ENCODE measurements around the gene ZNF462.
"Not testable (repeated sequence)": the region's sequence is repeated elsewhere in the genome, so short reads cannot be mapped to it uniquely, and the experiment has no call there.

Gene ZNF462

DNA sequence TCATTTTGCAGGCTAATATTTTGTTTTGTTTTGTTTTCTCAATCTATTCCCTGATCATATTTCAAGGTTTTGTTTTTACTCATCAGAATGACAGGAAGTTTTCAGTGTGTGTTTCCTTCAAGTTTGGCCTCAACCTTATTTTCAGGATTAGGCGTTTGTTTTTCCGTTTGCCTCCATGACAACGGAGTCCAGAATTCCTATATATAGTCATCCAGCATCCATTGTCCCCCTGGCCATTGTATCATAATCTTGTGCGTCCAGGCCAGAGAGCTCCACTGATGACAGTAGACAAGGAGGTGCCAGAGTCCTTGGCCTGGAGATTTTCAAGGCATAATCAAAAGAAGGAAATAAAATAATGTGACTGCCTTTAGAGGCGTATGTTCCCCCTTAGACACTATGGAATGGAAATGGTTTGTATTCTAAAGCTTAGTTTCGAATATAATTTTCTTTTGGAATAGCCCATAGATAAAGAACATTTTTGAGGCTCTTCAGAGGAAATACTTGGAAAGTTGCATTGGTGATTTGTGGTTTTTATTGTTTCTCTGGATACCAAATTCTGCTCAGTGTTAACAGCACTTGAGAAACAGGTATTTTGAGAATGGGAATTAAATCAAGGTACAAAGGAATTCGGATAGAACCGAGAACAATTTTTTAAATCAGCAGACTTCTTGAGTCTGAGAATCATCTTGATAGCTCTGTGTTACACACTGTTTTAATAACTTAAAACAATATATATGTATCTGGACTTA, 99.8 kb downstream of the ZNF462 start:
- no peak for DNase-seq (ENCODE audit: low read depth in 2 of 2)

DNA sequence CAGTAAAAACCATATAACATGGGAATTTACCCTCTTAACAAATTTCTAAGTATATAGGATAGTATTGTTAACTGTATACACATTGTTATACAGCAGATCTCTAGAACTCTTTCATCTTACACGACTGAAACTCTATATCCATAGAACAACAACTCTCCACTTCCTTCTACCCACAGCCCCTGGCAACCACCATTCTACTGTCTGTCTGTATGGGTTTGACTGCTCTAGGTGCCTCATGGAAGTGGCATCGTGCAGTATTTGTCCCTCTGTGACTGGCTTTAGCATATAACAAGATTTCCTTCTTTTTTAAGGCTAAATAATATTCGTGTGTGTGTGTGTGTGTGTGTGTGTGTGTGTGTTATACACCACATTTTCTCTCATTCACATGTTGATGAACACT, 100.7 kb downstream of the ZNF462 start:
- no peak for DNase-seq (ENCODE audit: low read depth in 2 of 2)

DNA sequence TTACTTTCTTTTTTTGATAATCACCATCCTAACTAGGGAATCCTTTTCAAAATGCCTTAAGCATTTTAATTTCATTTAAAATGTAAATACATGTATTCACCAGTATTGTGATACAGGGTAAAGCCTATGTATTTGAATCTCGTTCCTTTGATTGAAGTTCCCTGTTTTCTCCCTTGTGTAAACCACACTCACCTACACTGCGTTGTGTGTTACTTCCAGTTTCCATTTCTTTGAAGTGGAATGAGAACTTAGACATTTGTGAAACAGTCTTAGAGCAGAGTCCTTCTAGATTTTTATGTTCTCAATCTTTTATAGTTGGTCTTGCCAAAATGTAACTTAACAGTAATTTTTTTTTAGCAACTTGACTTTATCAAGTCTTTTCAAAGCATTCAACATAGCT, 101.4 kb downstream of the ZNF462 start:
- no peak for DNase-seq (ENCODE audit: low read depth in 2 of 2)

DNA sequence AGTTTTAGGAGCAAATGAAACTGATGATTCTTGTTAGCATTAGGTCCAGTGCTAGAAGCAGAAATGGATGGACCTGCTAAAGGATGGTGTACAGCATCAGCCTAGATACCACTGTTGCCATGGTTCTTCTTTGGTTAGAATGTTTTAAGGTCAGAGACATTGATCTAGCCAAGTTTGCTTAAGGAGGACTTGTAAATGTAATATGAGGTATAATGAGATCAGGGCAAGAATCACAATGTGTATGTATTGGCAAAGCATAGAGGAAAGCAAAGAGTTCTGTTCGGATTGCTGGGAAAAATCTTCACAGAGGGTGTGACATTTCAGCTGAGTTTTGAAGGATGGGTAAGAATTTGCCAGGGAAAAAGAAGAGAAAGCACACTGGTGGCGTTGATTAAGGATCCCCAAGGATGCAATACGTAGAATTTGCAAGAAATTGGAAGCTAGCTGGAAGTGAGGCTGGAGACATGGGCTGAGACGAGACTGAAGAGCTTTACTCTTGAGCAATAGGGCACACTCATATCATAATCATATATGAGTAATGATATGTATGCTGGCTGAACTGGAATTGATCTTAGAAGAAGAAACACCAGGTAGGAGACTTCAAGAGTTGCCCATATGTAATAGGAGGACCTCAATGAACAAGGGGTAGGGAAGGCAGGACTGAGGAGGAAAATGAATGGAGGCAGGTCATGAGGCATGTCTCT, 102.0 kb downstream of the ZNF462 start:
- no peak for DNase-seq (ENCODE audit: low read depth in 2 of 2)

DNA sequence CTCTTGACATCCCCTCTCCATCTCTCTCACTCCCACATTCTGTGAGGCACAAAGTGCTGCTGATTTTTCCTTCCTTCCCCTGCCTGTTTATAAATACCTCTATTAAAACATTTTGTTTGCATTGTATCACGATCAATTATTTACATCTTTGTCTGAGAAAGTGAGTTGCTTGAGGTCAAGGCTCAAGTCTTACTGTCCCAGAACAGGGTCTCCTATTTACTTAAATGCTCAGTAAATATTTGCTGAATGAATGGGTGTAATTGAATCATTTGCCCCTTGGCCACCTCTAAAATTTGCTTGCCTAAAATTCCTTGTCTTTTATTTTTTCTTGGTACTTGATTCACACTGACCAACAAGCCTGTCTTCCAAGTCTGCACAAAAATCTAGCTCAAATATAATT, 103.5 kb downstream of the ZNF462 start:
- DNase-seq (ENCODE audit: low read depth in 2 of 2), result no peak

DNA sequence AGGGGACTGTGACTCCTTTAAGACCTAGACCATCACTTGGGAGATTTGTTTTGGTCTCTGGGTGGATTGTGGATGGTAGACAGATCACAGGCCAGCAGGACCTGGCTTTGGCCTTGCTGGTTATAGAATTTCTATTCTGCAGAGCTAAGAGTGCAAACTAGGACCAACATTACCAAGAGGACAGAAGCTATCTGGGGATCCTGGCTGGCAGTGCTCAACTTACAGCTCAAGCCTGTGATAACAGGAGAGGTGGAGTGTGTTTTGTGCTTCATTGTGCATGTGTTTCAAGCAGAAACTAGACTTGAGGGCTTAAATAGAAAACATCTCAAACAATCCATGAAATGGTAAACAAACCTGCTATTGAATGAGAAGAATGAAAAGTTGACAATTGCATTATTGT, 106.7 kb downstream of the ZNF462 start:
- no peak for DNase-seq (ENCODE audit: low read depth in 2 of 2)

DNA sequence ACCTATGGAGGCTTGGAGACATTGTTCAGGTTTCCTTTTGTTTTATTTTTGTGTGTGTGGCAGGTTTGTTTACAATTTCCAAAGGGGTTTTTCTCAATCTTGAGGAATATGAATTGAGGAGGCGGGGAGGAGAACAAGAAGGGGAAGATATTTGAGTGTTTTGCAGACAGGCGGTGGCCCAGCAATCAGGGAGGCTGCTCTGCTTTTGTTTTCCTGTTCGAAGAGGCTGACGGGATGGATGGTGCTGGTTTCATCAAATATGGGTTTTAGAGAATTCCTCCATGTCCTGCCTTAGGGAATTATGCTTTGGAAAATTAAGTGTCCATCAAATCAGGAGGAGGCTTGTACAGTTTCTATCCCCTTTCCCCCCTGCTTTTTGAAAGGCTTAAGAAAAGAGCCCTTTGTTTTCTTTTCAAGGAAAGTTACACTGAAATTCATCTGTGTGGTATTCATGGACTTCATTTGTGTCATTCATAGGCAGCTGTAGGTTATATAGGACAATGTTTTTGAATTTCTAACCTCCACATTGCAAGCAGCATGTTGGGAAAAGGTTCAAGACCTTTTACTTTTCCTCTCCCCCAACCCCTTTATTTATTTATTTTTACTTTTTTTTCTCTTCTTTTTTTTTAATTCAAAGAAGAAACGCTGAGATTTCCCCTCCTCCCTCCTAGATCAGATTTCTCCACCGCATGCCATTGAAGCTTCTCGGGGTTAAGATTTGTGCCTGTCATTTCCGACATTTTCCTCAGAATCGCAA, 107.4 kb downstream of the ZNF462 start:
- DNase-seq (ENCODE audit: low read depth in 2 of 2), result no peak

DNA sequence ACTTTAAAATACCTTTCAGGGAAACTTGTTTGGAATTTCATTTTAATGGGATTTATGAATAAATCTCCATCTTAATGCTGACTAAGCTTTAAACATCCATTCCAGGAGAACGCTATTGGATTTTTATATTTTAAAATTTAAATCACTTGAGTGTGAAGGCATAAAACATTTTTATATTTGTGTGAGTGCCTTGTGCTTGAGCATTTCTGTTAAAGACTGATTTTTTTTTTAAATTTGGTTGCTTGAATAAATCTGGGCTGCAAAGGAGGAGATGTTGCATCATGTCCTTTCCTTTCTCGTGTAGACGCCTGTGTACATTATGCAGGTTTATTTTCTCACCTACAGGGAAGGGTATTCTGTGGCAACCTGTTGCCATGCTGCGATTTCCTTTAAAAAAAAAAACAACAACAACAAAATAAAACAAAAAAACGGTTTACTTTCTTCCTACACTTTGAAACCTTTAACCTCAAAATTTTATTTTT, 108.1 kb downstream of the ZNF462 start:
- no peak for DNase-seq (ENCODE audit: low read depth in 2 of 2)

DNA sequence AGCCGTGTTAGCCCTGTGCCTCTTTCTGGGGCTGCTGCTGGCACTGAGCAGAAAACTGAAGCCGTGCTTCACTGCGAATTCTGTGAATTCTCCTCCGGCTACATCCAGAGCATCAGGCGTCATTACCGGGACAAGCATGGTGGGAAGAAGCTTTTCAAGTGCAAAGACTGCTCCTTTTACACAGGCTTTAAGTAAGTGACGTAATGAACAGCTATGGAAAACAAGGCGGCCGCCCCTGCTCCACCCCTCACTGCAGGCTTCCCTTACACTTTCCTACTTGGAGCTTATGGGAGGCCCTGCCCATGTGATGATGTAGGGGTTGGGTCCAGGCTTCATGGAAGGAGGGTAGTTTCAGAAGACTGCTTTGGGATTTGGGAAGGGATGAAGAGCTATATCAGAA, 109.1 kb downstream of the ZNF462 start:
- no peak for DNase-seq (ENCODE audit: low read depth in 2 of 2)

DNA sequence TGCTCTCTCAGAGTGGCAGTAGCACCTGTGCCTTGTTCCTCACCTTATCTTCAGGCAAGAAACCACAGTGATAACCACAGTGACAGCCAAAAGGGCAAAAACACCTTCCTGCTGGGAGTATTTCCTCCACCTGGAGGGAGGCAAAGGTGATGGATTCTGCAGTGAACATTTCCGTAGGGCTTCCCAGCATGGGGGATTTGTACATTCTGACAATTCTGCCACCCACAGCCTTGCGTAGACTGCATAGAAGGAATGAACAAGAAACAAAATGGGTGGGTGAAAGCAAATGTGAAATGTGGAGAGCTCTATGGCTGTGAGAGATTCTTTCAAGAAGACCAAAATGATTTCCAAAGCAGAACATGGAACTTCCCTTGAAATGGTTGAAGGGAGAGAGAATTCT, 111.4 kb downstream of the ZNF462 start:
- no peak for DNase-seq (ENCODE audit: low read depth in 2 of 2)

DNA sequence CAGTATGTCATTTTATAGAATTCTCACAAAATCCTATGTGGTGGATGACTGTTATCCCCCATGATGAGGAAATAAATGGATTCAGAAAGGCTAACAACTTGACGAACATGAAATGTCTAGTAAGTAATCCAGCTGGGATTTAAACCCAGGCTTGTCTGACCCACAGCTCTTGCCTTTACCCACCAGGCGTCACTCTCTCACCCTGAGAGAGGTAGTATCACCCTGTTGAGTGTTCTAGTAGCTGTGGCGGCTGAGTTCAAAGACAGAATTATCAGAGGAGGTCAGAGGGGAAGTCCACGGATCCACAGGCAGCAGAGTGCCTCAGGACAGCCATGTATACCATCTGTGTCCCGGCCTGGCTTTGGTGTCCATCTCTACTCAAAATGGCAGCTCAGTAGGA, 113.8 kb downstream of the ZNF462 start:
- no peak for DNase-seq (ENCODE audit: low read depth in 2 of 2)

DNA sequence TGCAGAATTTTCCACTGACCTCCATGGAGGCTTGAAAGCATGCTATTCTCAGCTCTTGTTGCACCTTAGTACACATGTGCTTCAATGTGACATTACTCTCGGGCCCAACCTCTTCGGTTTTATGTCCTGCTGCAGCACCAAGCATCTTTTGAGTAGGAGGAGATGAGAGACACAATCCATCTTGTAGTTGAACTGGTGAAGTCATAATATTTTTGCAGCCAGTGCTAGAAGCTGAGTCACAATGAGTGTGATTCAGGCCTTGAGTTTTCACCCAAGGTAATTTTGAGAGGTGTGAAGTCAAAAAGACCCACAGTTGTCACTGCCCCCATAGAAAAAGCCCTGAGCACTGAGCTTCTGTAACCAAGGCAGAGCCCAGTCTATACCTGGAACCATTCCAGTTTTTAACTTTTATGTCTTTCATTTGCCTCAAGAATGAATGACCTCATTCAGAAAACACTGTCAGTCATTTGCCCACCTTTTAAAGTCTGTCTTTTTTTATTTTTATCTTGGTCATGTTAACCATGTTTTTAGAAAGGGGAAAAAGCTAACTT, 117.7 kb downstream of the ZNF462 start:
- no peak for DNase-seq (ENCODE audit: low read depth in 2 of 2)

DNA sequence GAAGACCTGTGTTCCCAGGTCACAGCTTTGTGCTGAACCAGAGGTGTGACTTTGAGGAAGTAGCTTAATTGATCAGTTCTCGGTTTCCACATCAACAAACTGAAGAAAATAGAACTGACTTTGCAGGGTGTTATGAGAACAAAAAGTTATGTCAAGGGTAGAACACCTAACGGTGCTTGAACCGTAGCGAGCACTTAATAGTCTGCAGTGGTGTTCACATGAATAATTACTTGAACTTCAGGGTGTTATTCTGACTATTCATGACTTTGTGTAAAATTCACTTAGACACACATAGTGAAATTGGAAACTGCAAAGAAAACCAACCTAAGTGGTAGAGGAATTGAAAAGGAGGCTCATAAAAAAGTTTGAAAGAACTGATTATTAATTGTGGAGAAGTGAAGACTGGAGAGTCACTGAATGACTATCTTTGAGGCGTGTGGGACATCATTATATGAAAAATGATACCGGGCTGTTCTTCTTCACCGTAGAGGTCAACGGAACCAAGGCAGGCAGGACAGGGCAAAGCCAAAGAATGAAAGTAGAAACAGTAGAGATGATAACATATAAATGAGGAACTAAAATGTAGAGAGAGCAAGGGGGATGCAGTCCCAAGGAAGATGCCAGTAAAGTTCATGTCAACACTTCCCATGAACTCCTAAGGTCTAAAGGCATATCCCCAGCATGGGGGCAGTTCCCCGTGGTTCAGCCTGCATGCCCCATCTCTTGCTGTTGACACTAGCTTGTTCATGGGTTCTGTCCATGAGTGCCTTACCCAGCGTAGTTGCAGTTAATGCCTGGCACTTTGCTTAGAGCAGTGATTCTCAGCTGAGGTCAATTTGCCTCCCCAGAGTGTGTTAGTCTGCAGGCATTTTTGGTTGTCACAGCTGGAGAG, 118.7 kb downstream of the ZNF462 start:
- no peak for DNase-seq (ENCODE audit: low read depth in 2 of 2)

DNA sequence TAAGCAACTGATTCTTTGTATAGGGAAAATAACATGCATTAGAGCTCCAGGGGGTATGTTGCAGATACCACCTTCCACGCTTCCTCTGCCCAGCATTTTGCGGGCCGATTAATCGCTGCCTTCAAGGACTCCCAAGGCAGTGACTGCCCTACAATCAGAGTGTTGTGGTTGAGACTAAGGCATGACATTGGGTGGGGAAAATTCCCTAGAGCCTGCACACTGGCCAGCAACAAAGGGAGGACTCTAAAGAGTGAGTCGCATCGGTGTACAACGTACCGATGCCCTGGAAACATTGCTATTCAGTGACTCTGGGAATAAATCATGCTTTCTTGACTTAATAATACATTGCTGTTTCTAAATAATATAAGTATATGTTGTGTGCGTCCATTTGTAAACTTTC, 119.7 kb downstream of the ZNF462 start:
- DNase-seq (ENCODE audit: low read depth in 2 of 2), result no peak

DNA sequence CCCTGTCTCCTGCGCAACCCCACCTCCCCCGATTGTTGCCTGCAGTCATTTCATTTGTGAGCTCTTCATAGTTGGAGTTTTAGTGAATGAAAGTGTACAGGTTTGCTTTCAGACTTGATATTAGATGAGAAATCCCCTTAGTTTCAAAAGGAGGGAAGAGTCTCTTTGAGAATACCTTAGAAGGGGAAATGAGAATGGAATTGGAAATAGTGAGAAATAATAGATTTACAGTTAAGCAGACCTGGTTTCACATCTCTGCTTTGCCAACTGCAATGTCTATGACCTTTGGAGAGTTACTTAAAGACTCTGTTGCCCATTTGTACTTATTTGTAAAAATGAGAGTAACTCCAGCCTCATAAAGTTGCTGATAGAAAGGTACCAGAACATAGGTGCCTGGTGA, 120.4 kb downstream of the ZNF462 start:
- no peak for DNase-seq (ENCODE audit: low read depth in 2 of 2)

DNA sequence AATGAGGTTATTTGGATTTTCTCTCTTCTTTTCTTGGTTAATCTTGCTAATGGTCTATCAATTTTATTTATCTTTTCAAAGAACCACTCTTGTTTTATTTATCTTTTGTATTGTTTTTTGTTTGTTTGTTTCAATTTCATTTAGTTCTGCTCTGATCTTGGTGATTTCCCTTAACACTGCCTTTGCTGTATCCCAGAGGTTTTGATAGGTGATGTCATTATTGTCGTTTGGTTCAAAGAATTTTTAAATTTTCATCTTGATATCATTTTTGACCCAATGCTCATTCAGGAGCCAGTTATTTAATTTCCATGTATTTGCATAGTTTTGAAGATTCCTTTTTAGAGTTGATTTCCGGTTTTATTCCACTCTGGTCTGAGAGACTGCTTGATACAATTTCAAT, 126.9 kb downstream of the ZNF462 start:
- not testable (repeated sequence) for DNase-seq (ENCODE audit: low read depth in 2 of 2)

DNA sequence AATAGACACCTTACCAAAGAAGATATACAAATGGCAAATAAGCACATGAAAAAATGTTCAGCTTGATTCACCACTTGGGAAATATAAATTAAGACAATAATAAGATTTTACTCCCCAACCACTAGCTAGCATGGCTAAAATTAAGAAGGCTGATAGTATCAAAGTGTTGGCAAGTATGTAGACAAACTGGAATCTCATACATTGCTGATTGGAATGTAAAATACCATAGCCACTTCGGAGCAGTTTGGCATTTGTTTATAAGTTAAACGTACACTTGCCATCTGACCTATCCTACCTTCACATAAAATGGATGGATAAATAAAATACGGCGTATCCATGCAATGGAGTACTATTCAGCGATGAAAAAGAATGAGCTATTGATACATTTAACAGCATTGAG, 129.2 kb downstream of the ZNF462 start:
- DNase-seq (ENCODE audit: low read depth in 2 of 2), result no peak

DNA sequence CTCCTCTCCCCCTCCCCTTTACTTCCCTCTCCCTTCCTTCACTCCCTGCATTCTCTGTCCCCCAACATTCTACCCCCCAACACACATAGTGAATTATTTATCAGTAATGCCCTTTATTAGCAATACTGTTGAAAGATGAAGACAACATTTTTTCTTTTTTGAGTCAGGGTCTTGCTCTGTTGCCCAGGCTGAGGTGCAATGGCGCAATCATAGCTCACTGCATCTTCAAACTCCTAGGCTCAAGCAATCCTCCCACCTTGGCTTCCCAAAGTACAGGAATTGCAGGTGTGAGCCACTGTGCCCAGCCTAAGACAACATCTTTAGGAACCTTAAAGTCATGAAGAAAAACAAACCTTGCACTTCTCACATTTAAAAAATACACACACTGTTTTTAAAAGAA, 130.6 kb downstream of the ZNF462 start:
- DNase-seq (ENCODE audit: low read depth in 2 of 2), result no peak

DNA sequence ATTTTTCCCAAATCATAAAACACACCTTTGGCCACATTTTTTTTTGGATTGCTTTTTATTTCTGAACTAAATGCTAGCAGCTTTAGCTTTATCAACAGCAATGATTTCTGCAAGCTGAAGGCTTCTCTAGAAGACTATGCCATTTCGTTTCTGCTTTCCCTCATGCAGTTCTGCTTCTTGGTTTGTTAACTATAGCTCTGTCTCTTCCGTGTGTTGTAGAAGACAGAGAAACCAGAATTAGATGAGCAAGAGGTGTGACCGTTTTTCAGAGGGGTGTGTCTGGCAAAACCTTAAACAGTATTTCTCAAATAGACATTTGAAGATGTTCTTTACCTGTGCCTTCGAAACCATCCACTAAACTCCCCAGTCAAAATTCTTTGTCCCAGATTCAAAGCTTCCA, 131.5 kb downstream of the ZNF462 start:
- DNase-seq (ENCODE audit: low read depth in 2 of 2), result no peak

DNA sequence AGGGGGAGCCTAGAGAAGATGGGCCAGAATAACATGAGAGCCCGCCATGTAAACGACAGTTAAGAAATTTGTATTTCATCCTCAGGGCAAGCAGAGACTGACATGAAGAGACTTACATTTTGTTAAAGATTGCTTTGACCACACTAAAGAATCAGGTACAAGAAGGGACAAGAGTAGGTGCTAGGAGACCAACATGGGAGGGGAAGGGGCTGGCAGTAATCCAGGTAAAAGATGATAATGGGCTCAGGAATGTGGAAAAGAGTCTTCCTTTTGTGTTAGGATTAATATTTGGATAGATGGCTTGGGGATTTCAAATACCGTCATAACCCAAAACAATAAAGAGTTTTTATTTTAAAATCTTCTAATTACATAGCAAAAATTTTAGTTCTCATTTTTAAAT, 137.3 kb downstream of the ZNF462 start:
- no peak for DNase-seq (ENCODE audit: low read depth in 2 of 2)

DNA sequence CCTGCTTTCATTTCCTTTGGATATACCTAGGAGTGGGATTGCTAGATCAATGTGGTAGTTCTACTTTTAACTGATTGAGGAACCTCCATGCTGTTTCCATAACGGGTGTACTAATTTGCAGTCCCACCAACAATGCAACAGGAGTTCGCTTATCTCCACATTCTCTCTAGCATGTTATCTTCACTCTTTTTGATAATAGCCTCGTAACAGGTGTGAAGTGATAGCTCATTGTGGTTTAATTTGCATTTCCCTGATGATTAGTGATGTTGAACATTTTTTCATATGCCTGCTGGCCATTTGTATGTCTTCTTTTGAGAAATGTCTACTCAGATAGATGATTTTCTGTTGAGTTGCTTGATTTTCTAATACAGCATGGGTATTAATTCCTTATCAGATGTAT, 142.2 kb downstream of the ZNF462 start:
- DNase-seq (ENCODE audit: low read depth in 2 of 2), result no peak
